HG03039 (cell line): ENCODE measurements around the gene SENP7.
A peak's percentile ranks its signal among the peaks of the same experiment; 100 is the strongest.
"Not testable (repeated sequence)": the region's sequence is repeated elsewhere in the genome, so short reads cannot be mapped to it uniquely, and the experiment has no call there.

Source experiments
- ATAC-seq: cut with Tn5 transposase; IDR thresholded peaks from one replicate; pipeline ENCODE4 v1.9.1; 2021; ENCODE audit warnings: mild to moderate bottlenecking, moderate library complexity; ENCODE audit not compliant: unreplicated experiment

SENP7 gene, protein sequence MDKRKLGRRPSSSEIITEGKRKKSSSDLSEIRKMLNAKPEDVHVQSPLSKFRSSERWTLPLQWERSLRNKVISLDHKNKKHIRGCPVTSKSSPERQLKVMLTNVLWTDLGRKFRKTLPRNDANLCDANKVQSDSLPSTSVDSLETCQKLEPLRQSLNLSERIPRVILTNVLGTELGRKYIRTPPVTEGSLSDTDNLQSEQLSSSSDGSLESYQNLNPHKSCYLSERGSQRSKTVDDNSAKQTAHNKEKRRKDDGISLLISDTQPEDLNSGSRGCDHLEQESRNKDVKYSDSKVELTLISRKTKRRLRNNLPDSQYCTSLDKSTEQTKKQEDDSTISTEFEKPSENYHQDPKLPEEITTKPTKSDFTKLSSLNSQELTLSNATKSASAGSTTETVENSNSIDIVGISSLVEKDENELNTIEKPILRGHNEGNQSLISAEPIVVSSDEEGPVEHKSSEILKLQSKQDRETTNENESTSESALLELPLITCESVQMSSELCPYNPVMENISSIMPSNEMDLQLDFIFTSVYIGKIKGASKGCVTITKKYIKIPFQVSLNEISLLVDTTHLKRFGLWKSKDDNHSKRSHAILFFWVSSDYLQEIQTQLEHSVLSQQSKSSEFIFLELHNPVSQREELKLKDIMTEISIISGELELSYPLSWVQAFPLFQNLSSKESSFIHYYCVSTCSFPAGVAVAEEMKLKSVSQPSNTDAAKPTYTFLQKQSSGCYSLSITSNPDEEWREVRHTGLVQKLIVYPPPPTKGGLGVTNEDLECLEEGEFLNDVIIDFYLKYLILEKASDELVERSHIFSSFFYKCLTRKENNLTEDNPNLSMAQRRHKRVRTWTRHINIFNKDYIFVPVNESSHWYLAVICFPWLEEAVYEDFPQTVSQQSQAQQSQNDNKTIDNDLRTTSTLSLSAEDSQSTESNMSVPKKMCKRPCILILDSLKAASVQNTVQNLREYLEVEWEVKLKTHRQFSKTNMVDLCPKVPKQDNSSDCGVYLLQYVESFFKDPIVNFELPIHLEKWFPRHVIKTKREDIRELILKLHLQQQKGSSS

GRCh38 chr3:101512646-101513418, at the start of gene SENP7:
TSS of gene SENP7 (minus strand) at chr3:101513212. CDS start at chr3:101513130, 82 bp downstream.
- ATAC-seq: peak; percentile 38

DNA sequence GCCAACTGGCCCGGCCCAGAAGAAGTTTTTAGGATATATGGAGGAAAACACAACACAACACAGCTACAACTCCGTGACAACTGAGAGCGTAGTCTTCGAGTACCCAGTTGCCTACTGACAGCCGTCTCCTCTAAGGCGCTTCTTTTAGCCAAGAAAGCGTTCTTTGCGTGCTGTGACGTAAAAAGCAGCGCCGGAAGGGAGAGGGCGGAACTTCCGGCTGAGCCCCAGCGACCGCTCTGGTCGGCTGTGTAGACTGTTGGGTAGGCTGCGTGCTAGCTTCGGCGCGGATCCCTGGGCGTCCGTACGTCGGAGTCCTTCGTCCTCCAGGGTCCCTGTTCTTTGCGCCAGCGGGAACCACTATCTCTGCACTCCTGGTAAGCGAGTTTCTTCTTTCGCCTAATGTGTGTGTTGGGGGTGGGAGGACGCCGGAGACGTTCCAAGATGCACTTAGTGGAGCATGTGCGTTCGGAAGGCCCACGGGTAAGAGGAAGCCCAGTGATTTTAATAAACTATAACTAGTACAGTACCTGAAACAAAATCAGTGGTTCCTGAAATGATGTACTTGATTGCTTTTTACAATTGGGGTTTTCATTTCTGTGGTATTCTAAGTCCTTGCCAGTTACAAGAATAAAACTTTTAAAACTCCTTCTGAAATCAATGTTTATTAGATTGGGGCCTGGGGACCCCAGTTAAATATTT, 48.8 kb upstream of the SENP7 start, which contains the start of gene TRMT10C:
Gene TRMT10C (plus strand): TSS at position 239 of the 699 bp plus-strand sequence. CDS start 2,914 bp downstream, outside the sequence.
- peak; percentile 99 for ATAC-seq

- ATAC-seq: no peak
These were observed 43.1 kb upstream of the SENP7 start for GRCh38 chr3:101556064-101556463.

- ATAC-seq: not testable (repeated sequence)
These were observed 40.4 kb upstream of the SENP7 start for GRCh38 chr3:101553381-101553780.

DNA sequence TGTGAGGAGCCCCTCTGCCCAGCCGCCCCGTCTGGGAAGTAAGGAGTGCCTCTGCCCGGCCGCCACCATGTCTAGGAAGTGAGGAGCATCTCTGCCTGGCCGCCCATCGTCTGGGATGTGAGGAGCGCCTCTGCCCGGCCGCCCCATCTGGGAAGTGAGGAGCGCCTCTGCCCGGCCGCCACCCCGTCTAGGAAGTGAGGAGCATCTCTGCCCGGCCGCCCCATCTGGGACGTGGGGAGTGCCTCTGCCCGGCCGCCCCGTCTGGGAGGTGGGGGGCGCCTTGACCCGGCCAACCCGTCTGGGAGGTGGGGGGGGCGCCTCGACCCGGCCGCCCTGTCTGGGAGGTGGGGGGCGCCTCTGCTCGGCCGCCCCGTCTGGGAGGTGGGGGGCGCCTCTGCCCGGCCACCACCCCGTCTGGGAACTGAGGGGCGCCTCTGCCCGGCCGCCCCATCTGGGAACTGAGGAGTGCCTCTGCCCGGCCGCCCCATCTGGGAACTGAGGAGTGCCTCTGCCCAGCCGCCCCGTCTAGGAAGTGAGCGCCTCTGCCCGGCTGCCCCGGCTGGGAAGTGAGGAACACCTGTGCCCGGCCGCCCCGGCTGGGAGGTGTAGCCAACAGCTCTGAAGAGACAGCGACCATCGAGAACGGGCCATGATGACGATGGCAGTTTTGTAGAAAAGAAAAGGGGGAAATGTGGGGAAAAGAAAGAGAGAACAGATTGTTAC, 38.5 kb upstream of the SENP7 start:
- ATAC-seq: not testable (repeated sequence)

- ATAC-seq: no peak
These were observed 36.5 kb upstream of the SENP7 start for GRCh38 chr3:101549473-101549872.

DNA sequence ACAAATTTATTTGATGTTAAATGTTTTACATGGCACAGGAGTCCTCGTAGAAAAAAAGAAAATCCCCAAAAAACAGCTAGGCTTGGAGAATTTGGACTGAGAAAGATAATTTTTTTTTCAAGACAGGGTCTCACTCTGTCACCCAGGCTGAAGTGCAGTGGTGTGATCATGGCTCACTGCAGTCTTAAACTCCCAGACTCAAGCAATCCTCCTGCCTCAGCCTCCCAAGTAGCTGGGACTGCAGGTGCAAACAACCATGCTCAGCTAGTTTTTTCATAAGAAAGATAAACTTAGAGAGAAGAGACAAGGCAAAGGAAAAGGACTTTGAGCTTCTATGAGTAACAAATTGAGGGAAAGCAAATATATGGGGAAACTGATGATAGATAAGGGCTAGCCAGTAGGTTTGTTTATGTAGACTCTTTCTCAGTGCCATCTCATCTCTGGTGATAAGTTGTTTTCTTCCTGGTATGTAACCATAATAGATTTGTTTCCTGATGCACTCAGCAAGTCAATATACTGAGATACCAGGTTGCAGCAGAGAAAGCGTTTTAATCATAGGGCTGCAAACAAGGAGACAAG, 35.6 kb upstream of the SENP7 start:
- ATAC-seq: no peak

- ATAC-seq: no peak
These were observed 31.3 kb upstream of the SENP7 start for GRCh38 chr3:101544161-101544850.

- ATAC-seq: no peak
These were observed 29.9 kb upstream of the SENP7 start for GRCh38 chr3:101542957-101543356.

GRCh38 chr3:101536955-101537354, 23.9 kb upstream of the SENP7 start:
- not testable (repeated sequence) for ATAC-seq

- no peak for ATAC-seq
These were observed 23.3 kb upstream of the SENP7 start for GRCh38 chr3:101536266-101536665.

DNA sequence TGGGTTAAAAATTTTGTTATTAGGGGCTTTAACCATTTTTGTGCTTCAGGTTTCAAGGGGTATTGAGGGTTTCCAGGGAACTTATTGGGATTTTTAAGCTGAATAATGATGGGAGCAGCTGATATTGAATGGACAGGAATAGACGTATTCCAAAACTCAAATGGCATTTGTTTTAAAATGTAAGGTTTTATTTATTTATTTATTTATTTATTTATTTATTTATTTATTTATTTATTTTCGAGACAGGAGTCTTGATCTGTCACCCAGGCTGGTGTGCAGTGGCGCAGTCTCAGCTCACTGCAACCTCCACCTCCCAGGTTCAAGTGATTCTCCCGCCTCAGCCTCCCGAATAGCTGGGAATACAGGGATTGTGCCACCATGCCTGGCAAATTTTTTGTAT, 22.2 kb upstream of the SENP7 start:
- no peak for ATAC-seq

DNA sequence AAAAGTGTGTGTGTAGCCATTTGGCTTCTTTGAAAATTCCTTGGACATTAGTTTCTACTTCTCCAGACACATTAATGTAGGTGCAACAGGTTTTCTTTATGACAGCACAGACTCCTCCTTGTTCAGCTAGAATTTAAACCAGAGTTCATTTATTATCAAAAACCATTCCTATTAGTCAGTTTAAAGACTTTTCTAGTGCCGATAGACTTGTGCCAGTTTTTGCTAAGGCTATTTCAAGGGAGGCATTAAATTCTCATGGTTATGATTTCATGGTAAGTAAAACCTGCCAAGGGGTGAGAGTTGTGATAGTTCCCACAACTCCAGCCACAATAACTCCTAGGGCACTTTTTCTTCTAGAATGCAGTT, 20.6 kb upstream of the SENP7 start:
- ATAC-seq: no peak

DNA sequence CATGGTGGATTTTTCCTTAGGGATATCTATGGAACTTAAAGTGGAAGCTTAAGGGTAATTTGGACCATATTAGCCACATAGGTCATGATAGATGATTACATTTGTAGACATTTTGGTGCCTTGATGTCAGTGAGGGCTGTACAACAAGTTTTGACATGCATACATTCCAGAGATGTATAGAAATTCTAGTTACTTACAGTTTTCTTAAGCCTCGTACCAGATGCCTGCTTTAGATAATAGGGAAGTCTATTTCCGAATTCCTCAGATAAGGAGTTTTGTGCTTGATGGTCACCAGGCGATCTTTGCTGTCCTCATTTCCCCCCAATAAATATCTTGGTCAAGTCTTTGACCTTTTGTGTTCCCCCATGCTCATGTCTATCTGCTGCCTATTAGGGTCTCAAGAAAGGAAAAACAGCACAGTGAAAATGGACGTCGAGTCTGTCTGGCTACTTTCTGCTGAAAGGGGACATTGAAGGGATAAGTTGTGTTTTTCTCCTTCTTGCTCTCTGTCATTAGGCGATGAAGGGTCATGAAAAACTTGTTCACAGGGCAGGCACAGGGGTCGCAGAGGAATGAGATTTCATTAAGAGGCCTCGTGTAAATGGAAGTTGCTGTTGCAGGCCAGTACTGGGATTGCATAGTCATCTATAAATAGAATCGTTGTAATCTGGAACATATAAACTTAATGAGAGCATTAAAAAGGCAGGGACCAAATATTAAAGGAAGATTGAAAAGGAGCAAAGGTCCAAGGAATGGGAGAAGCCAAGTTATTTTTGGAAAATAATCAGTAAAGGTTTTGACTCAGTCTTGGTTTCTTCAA, 20.0 kb upstream of the SENP7 start:
- ATAC-seq: no peak

DNA sequence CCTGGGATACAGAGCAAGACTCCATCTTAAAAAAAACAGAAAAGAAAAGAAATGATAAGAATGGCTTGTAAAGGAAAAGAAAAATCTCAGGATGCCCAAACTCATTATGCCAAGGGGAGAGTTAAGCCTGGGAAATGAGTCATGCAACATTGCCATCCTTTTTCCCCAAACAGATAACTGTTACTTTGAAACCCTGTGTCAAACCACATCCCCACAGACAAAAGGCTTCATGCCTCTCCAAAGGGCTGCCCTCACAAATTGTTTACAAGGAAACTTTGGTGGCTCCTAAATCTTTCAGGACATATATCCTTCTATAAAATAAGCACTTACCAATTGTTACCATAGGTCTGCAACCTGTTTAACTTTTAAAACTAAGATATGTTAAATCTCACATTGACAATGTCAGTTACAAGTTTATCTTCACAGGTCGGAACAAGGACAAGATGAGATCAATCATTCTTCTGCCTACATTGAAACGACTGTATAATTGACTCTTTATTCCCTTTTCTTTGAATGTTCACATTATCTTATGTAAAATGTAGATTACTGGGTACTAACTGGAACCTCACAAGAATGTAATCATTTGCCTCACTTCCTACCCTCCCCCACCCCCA, 18.6 kb upstream of the SENP7 start:
- no peak for ATAC-seq

DNA sequence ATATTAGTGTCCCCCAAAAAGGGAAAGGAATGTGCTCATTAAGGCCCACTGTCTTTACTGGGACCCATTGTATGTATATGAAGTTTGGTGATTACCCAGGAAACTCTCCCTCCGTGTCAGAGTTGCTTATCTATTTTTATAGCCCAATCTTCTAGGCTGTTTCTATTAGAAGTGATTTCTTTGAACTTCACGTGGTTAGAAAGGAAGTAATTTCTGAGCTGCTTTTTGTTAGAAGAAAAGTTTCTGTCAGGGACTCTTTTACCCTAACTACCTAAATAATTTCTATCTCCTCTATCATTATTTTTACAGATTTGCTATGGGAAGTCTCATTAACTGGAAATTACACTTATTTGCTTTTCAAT, 17.7 kb upstream of the SENP7 start:
- no peak for ATAC-seq
